Measurements from ENCODE around the gene PGRMC2. TPM values are rescaled to one million over a fixed set of nuclear protein-coding genes. Genes with fewer than 3 reads are reported as not detected.

Gene PGRMC2
- polyA plus RNA-seq, 3 donors, result 6.3 to 13.9 (median 7.3) TPM

DNA sequence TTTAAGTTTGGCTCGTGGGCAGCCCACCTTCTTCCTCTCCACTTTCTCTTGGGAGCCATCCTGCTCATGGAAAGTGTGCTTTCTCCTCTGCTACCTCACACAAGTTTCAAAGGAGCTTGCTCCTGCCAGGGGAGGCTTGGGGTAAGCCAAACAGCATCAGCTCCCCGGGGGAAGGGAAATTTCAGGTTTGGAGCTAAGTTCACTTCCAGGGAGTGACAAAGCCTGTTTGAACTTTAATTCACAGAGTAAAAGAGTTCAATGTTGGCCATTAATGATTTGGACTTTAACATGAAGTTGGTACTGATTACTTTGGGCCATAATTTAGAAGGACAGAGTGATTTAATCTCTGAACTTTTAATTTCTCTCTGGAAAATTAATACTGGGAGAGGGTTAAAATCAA, 4.7 kb upstream of the PGRMC2 start:
- no peaks in the 10 kb centered on the region for H3K27me3 ChIP-seq (ENCODE audit: control insufficient read depth in 2 of 2, insufficient read depth in 2 of 2, low read length in 2 of 2)
- intact Hi-C loops (cut with micrococcal nuclease), result no loop called here
- no peak for DNase-seq
- H3K79me2 ChIP-seq (ENCODE audit: insufficient read depth, low read length), result no peaks in the 10 kb centered on the region
- no peak overlapping the region for H2AFZ ChIP-seq (ENCODE audit: insufficient read depth, low read depth, low read length, poor library complexity, severe bottlenecking)
- Mint-ChIP-seq H3K4me1 (peaks cover 10% of the 10 kb centered on the region), H3K4me3 (no peak overlapping the region), H3K36me3 (no peaks in the 10 kb centered on the region), H3K9me3 (no peaks in the 10 kb centered on the region), H3K27ac (no peak overlapping the region), H3K27me3 (ENCODE audit: low read depth in 3 of 3) (peaks cover 0 to 5% (median 2%) of the 10 kb centered on the region in 3 donors)
- H3K27ac ChIP-seq (ENCODE audit: low read depth in 1 of 2, low read length in 2 of 2), result no peak overlapping the region
- H3K4me2 ChIP-seq (replicated peaks; ENCODE audit: extremely low read depth, low read length, poor library complexity, severe bottlenecking), result no peak overlapping the region
- TF ChIP-seq, protein P1, sequence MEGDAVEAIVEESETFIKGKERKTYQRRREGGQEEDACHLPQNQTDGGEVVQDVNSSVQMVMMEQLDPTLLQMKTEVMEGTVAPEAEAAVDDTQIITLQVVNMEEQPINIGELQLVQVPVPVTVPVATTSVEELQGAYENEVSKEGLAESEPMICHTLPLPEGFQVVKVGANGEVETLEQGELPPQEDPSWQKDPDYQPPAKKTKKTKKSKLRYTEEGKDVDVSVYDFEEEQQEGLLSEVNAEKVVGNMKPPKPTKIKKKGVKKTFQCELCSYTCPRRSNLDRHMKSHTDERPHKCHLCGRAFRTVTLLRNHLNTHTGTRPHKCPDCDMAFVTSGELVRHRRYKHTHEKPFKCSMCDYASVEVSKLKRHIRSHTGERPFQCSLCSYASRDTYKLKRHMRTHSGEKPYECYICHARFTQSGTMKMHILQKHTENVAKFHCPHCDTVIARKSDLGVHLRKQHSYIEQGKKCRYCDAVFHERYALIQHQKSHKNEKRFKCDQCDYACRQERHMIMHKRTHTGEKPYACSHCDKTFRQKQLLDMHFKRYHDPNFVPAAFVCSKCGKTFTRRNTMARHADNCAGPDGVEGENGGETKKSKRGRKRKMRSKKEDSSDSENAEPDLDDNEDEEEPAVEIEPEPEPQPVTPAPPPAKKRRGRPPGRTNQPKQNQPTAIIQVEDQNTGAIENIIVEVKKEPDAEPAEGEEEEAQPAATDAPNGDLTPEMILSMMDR (IDR thresholded peaks at IDR 0.05), result no peak
- no peaks in the 10 kb centered on the region for H3K36me3 ChIP-seq (replicated peaks in 1 of 2; ENCODE audit: control insufficient read depth in 1 of 2, insufficient read depth in 2 of 2, low read length in 2 of 2)
- H3K9ac ChIP-seq (ENCODE audit: insufficient read depth, low read length, poor library complexity, severe bottlenecking), result no peak overlapping the region
- WGBS (ENCODE audit: insufficient coverage), result 100% methylated on average over 2 of the region's 2 CpGs
- no peaks in the 10 kb centered on the region for H3K9me3 ChIP-seq (replicated peaks in 1 of 2; ENCODE audit: control insufficient read depth in 1 of 2, insufficient read depth in 1 of 2, low read length in 2 of 2)
- H3K4me1 ChIP-seq (ENCODE audit: control insufficient read depth in 1 of 2, insufficient read depth in 2 of 2, low read length in 2 of 2), result peaks cover 9 to 10% of the 10 kb centered on the region in 2 donors
- no peak overlapping the region for H3K4me3 ChIP-seq (replicated peaks in 1 of 3; ENCODE audit: low read depth in 2 of 3, low read length in 3 of 3)
- no peaks in the 10 kb centered on the region for H4K20me1 ChIP-seq (ENCODE audit: insufficient read depth, low read length)

DNA sequence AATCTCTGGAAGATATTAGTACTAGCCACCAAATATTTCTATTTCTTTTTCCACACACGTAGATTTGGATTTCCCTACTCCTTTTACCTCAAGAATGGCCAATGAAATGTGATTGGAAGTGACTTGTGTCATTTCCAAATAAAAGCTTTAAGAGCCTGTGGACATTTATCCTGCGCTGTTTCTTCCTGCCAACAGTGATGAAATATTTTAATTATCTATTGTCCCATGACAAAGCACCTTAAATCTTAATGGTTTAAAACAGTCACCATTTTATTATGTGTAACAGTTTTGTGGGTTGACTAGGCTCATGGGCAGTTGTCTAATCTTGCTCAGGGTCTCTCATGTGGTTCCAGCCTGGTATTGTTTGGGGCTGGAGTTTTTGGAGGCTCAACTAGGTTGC, 3.5 kb upstream of the PGRMC2 start:
- no peak for DNase-seq
- Histone ChIP-seq H3K9ac (ENCODE audit: insufficient read depth, low read length, poor library complexity, severe bottlenecking) (no peak overlapping the region), H3K4me1 (ENCODE audit: control insufficient read depth in 1 of 2, insufficient read depth in 2 of 2, low read length in 2 of 2) (peaks cover 18 to 21% of the 10 kb centered on the region in 2 donors), H2AFZ (ENCODE audit: insufficient read depth, low read depth, low read length, poor library complexity, severe bottlenecking) (no peak overlapping the region), H3K27ac (ENCODE audit: low read depth in 1 of 2, low read length in 2 of 2) (no peak overlapping the region), H3K36me3 (replicated peaks in 1 of 2; ENCODE audit: control insufficient read depth in 1 of 2, insufficient read depth in 2 of 2, low read length in 2 of 2) (no peaks in the 10 kb centered on the region), H3K4me2 (replicated peaks; ENCODE audit: extremely low read depth, low read length, poor library complexity, severe bottlenecking) (no peak overlapping the region), H3K27me3 (ENCODE audit: control insufficient read depth in 2 of 2, insufficient read depth in 2 of 2, low read length in 2 of 2) (no peaks in the 10 kb centered on the region), H3K79me2 (ENCODE audit: insufficient read depth, low read length) (peaks cover 12% of the 10 kb centered on the region), H3K9me3 (replicated peaks in 1 of 2; ENCODE audit: control insufficient read depth in 1 of 2, insufficient read depth in 1 of 2, low read length in 2 of 2) (no peaks in the 10 kb centered on the region), H3K4me3 (replicated peaks in 1 of 3; ENCODE audit: low read depth in 2 of 3, low read length in 3 of 3) (no peak overlapping the region), H4K20me1 (ENCODE audit: insufficient read depth, low read length) (no peaks in the 10 kb centered on the region)
- no peaks in the 10 kb centered on the region for H3K9me3 Mint-ChIP-seq
- TF ChIP-seq, protein P1 (IDR thresholded peaks at IDR 0.05), result no peak
- no peak overlapping the region for H3K4me3 Mint-ChIP-seq
- H3K27me3 Mint-ChIP-seq (ENCODE audit: low read depth in 3 of 3), result peaks cover 0 to 5% (median 2%) of the 10 kb centered on the region in 3 donors
- H3K27ac Mint-ChIP-seq, result no peak overlapping the region
- WGBS (ENCODE audit: insufficient coverage), result no CpG with 5 or more reads among the region's 2 CpGs
- peaks cover 19% of the 10 kb centered on the region for H3K4me1 Mint-ChIP-seq
- H3K36me3 Mint-ChIP-seq, result no peaks in the 10 kb centered on the region
- intact Hi-C loops (cut with micrococcal nuclease), result no loop called here

All from CD14-positive monocyte (primary cell).